K562 (cell line): ENCODE data around the gene PHYKPL. TPM values are rescaled to one million over a fixed set of nuclear protein-coding genes. Genes with fewer than 3 reads are reported as not detected.

Experiments used
- ETS1 ChIP-seq: conservative IDR thresholded peaks from 2 replicates; pipeline ENCODE4 v1.6.1; 2011; ENCODE audit warnings: low read depth, mild to moderate bottlenecking, low read length; ENCODE audit not compliant: control insufficient read depth
- ETV1 ChIP-seq: fragments of 450-650 bp; conservative IDR thresholded peaks from 2 replicates; pipeline ENCODE4 v1.6.1; 2016; ENCODE audit warnings: missing genetic modification characterization, control low read depth, low read depth, missing compliant biosample characterization
- FOXK1 ChIP-seq: sonication (generic); formaldehyde crosslinking; IDR thresholded peaks from 2 replicates; pipeline ENCODE4 v1.8.0; 2022; ENCODE audit warnings: missing genetic modification reagents, mild to moderate bottlenecking, borderline replicate concordance
- FOXP4 ChIP-seq: sonication (generic); formaldehyde crosslinking; IDR thresholded peaks from 2 replicates; pipeline ENCODE4 v1.8.0; 2022; ENCODE audit warnings: mild to moderate bottlenecking, missing genetic modification reagents, borderline replicate concordance
- HMG20B ChIP-seq: fragments of 250-450 bp; sonication (Bioruptor Pico); IDR thresholded peaks from 2 replicates; pipeline ENCODE4 v1.5.0; 2021; ENCODE audit warnings: mild to moderate bottlenecking
- IRF9 ChIP-seq: fragments of 450-650 bp; IDR thresholded peaks from 2 replicates; pipeline ENCODE4 v1.6.1; 2016; ENCODE audit warnings: missing biosample characterization, missing genetic modification characterization
- MLX ChIP-seq, 2 experiments: fragments of 450-650 bp in 1 of 2; sonication (generic) in 1 of 2; formaldehyde crosslinking; conservative IDR thresholded peaks; 2 replicates each; pipeline versions ENCODE4 v1.4.0 to v1.8.1; 2020 to 2022; ENCODE audit warnings: mild to moderate bottlenecking in 1 of 2, missing genetic modification reagents in 1 of 2
- PATZ1 ChIP-seq: fragments of 250-450 bp; sonication (Bioruptor Pico); IDR thresholded peaks from 2 replicates; pipeline ENCODE4 v1.5.0; 2020; ENCODE audit warnings: mild to moderate bottlenecking, borderline replicate concordance
- RAD51 ChIP-seq: fragments of 450-650 bp; IDR thresholded peaks from 2 replicates; pipeline ENCODE4 v1.7.1; 2016; ENCODE audit warnings: low read depth, mild to moderate bottlenecking, borderline replicate concordance
- RUNX1 ChIP-seq: sonication (generic); IDR thresholded peaks from 2 replicates; pipeline ENCODE4 v1.6.1; 2016; ENCODE audit warnings: antibody characterized with exemption, low read depth
- ZBTB1 ChIP-seq: sonication (generic); formaldehyde crosslinking; IDR thresholded peaks from 2 replicates; pipeline ENCODE4 v1.8.1; 2023; ENCODE audit warnings: missing genetic modification reagents, low read depth, mild to moderate bottlenecking, borderline replicate concordance
- ZC3H4 ChIP-seq: sonication (generic); formaldehyde crosslinking; IDR thresholded peaks from 2 replicates; pipeline ENCODE4 v1.9.0; 2021; ENCODE audit warnings: missing genetic modification reagents, borderline replicate concordance
- ZNF57 ChIP-seq: fragments of 450-650 bp; formaldehyde crosslinking; IDR thresholded peaks from 2 replicates; pipeline ENCODE4 v1.4.0; 2020; ENCODE audit warnings: mild to moderate bottlenecking, moderate library complexity
- ZSCAN29 ChIP-seq: fragments of 450-650 bp; IDR thresholded peaks from 2 replicates; pipeline ENCODE4 v1.6.1; 2017
- ZSCAN32 ChIP-seq: fragments of 450-650 bp; formaldehyde crosslinking; IDR thresholded peaks from 2 replicates; pipeline ENCODE4 v1.4.0; 2020; ENCODE audit warnings: mild to moderate bottlenecking, moderate library complexity
- polyA plus RNA-seq, 8 experiments: library from polyadenylated mRNA; depleted of rRNA in 4 of 8; stranded (reverse) in 5 of 8; unstranded in 3 of 8; fragments of >200 nt; fragmentation: Nextera tagmentation in 2 of 8; fragmentation: Illumina TruSeq in 1 of 8; extraction: Ambion mirVana in 2 of 8; extraction: Trizol in 1 of 8; gene quantifications; 2 replicates each; pipeline versions ENCODE4 v1.2.1 to v1.2.3, GENCODE V29; 2011 to 2014; ENCODE audit warnings: inconsistent platforms in 1 of 8, missing spikeins in 1 of 8
- total RNA-seq, 7 experiments: library from RNA; depleted of rRNA in 6 of 7; stranded (reverse); fragments of >200 nt in 6 of 7; fragmentation: Illumina TruSeq in 2 of 7; extraction: Trizol in 2 of 7; gene quantifications; 2 replicates each; pipeline versions ENCODE4 v1.2.1 to v1.2.3, GENCODE V29; 2011 to 2021; ENCODE audit warnings: low replicate concordance in 1 of 7

The PHYKPL gene
- total and polyA plus RNA-seq, 9 of the 15 experiments (the other 6 are each of a cell fraction or from before 2014, with no cell fraction given) = 4.7 to 34.7 (median 18.6) TPM

- TF ChIP-seq FOXP4 (CRISPR knock-in tag) (0 out of 2 replicates have a peak, but pooled peaks have one; percentile 33), FOXK1 (peak; percentile 79; the same call in 1 of the 2 replicates), ZC3H4 (CRISPR knock-in tag) (no peak), MLX (CRISPR knock-in tag; conservative IDR thresholded peaks at IDR 0.05) (0 out of 4 replicates have a peak, but pooled peaks of 1 of the 2 experiments have one; percentile 45), HMG20B (CRISPR knock-in tag) (no peak), ZSCAN29 (no peak), ZBTB1 (0 out of 2 replicates have a peak, but pooled peaks have one; percentile 47), IRF9 (0 out of 2 replicates have a peak, but pooled peaks have one; percentile 42), PATZ1 (CRISPR knock-in tag) (no peak), ETS1 (no peak), ETV1 (tag) (no peak), ZNF57 (CRISPR knock-in tag) (no peak), ZSCAN32 (peak; percentile 77; the same call in 1 of the 2 replicates), RUNX1 (no peak), RAD51 (no peak)
These were observed 1.6 kb downstream of the PHYKPL start (continued) for GRCh38 chr5:178230879-178231538.
